RWPE2 (cell line): ENCODE data around the gene PTTG1.

Experiments used
- ATAC-seq: fragments of 200-7000 bp; cut with Tn5 transposase; 3 replicates; pipeline ENCODE4 v1.9.1; 2021; ENCODE audit warnings: low read depth
- DNase-seq: peaks from one replicate; pipeline ENCODE4 v3.0.0-alpha.2; 2020; ENCODE audit warnings: low spot score
- H3K27ac ChIP-seq: fragments of 450-650 bp; 2 replicates; pipeline ENCODE4 v1.5.1; 2017; ENCODE audit warnings: mild to moderate bottlenecking; ENCODE audit not compliant: poor library complexity, severe bottlenecking
- H3K27me3 ChIP-seq: fragments of 250-450 bp; sonication (Bioruptor Pico); 2 replicates; pipeline ENCODE4 v1.5.1; 2021; ENCODE audit warnings: mild to moderate bottlenecking, moderate library complexity; ENCODE audit not compliant: insufficient read depth, poor library complexity, severe bottlenecking
- H3K36me3 ChIP-seq: fragments of 250-450 bp; sonication (Bioruptor Pico); 2 replicates; pipeline ENCODE4 v1.5.1; 2020; ENCODE audit warnings: low read depth, mild to moderate bottlenecking, moderate library complexity
- H3K4me1 ChIP-seq: fragments of 250-450 bp; sonication (Bioruptor Pico); 2 replicates; pipeline ENCODE4 v1.5.1; 2021; ENCODE audit warnings: mild to moderate bottlenecking, moderate library complexity; ENCODE audit not compliant: insufficient read depth, poor library complexity, severe bottlenecking
- H3K4me3 ChIP-seq: fragments of 250-450 bp; sonication (Bioruptor Pico); 2 replicates; pipeline ENCODE4 v1.5.1; 2021; ENCODE audit warnings: mild to moderate bottlenecking, moderate library complexity; ENCODE audit not compliant: severe bottlenecking
- H3K9me3 ChIP-seq: fragments of 250-450 bp; sonication (Bioruptor Pico); 2 replicates; pipeline ENCODE4 v1.5.1; 2021; ENCODE audit warnings: mild to moderate bottlenecking, moderate library complexity; ENCODE audit not compliant: severe bottlenecking
- TF ChIP-seq, protein P1 (sequence below): fragments of 450-650 bp; IDR thresholded peaks from one replicate; pipeline ENCODE4 v1.5.1; 2017; ENCODE audit warnings: mild to moderate bottlenecking, moderate library complexity; ENCODE audit not compliant: poor library complexity, severe bottlenecking

PTTG1 gene

DNA sequence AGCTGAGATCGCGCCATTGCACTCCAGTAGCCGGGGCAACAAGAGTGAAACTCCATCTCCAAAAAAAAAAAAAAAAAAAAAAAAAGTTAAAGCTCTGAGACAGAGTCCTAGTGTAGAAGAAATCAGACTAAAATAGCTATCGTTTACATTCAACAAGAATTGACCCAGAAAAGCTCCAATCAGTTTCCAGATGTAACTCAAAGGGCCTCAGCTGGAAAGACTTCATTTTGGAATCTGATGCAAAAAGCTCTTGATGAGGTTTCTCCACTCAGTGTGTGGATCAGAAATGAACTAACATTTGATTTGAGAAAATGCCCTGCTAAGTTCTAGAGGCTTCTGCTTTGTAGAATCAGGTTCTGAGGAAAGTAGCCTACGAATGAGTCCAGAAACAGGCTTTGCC, 44.0 kb upstream of the PTTG1 start:
- ATAC-seq: no peak
- DNase-seq: no peak
- Histone ChIP-seq H3K4me1 (no peaks in the 10 kb centered on the region), H3K27ac (no peak overlapping the region), H3K9me3 (no peaks in the 10 kb centered on the region), H3K27me3 (peaks cover 19% of the 10 kb centered on the region), H3K36me3 (no peaks in the 10 kb centered on the region), H3K4me3 (no peak overlapping the region)
- TF ChIP-seq, protein P1, sequence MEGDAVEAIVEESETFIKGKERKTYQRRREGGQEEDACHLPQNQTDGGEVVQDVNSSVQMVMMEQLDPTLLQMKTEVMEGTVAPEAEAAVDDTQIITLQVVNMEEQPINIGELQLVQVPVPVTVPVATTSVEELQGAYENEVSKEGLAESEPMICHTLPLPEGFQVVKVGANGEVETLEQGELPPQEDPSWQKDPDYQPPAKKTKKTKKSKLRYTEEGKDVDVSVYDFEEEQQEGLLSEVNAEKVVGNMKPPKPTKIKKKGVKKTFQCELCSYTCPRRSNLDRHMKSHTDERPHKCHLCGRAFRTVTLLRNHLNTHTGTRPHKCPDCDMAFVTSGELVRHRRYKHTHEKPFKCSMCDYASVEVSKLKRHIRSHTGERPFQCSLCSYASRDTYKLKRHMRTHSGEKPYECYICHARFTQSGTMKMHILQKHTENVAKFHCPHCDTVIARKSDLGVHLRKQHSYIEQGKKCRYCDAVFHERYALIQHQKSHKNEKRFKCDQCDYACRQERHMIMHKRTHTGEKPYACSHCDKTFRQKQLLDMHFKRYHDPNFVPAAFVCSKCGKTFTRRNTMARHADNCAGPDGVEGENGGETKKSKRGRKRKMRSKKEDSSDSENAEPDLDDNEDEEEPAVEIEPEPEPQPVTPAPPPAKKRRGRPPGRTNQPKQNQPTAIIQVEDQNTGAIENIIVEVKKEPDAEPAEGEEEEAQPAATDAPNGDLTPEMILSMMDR: no peak

DNA sequence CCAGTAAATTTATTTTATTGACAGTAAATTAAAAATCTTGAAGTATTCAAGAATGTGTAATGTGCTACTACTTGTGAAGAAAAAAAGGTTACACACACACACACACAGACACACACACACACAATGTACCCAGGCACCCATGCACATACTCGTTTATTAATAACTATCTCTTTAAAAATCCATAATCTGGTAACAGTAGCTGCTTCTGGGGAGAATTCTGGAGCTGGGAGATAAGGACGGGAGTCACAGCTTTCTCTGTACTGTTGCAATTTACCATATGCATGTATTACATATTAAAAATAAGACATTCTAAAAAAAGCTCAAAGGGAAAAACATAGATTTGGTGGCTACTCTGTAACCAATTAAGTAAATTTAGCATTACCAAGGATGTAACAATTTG, 43.3 kb upstream of the PTTG1 start:
- no peak overlapping the region for H3K27ac ChIP-seq
- TF ChIP-seq, protein P1: no peak
- ATAC-seq (no peak), DNase-seq (no peak)
- no peaks in the 10 kb centered on the region for H3K4me1 ChIP-seq
- peaks cover 19% of the 10 kb centered on the region for H3K27me3 ChIP-seq
- H3K36me3 ChIP-seq: no peaks in the 10 kb centered on the region
- no peak overlapping the region for H3K4me3 ChIP-seq
- H3K9me3 ChIP-seq: no peaks in the 10 kb centered on the region

DNA sequence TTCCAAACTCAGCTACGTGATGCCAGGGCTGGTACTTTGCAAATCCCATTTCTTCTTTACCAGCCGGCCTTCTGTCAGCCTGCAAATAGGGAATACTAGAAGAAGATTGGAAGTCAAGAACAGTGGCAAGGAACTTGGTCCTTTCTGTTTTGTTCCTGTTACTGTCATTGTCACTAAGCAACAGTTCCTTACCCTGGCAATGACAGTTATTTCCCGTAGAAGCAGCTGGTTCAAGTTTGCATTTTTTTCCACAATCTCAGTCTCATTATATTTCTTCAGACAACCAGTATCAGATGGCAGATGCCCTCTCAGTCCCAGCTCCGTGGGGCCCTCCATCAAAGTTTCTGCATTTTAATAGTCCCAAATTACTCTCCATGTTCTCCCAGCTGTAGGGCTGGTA, 42.1 kb upstream of the PTTG1 start:
- Histone ChIP-seq H3K4me3 (no peak overlapping the region), H3K9me3 (no peaks in the 10 kb centered on the region), H3K27ac (no peak overlapping the region), H3K36me3 (no peaks in the 10 kb centered on the region), H3K27me3 (peaks cover 18% of the 10 kb centered on the region), H3K4me1 (no peaks in the 10 kb centered on the region)
- ATAC-seq (no peak), DNase-seq (no peak)
- TF ChIP-seq, protein P1: no peak

DNA sequence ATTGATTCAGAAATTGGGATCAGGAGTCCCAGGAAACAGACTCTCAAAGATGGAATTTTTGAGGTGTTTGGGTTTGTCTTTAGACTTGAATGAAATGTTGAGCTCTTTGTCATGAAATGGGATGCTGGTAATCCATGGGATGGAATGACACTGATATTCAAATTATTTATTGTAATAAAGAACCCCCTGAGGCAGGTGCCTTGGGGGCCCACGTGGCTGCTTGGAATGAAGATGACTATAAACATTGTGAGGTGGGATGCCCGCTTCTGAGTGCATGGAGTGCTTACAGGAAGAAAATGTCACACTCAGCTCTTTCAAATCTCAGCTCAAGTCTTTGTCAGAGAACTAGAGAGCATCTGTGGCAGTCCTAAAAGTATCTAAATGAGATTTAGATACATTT, 41.6 kb upstream of the PTTG1 start:
- Histone ChIP-seq H3K27me3 (peaks cover 13% of the 10 kb centered on the region), H3K36me3 (no peaks in the 10 kb centered on the region), H3K4me1 (no peaks in the 10 kb centered on the region), H3K27ac (no peak overlapping the region), H3K4me3 (no peak overlapping the region), H3K9me3 (no peaks in the 10 kb centered on the region)
- ATAC-seq (no peak), DNase-seq (no peak)
- TF ChIP-seq, protein P1: no peak

DNA sequence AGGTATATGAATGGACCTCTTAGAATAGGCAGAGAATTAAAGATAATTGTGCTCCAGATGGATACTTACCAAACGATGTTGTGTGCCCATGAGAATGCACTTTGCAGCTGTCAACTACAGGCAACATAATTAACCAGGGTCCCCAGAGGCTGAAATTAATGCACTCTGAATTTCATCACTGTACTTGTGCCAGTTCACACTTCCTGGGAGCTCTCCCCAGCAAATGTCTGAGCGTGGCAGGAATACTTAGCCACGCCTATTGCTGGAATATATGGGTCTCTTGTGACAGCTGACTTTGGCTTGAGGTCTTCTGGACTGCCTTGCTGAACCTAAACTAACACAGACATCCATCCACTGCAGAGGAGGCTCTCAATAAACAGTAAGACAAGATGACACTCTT, 39.3 kb upstream of the PTTG1 start:
- no peak for ATAC-seq

More for the DNA sequence above, 39.3 kb upstream of the PTTG1 start:
- TF ChIP-seq, protein P1: no peak
- DNase-seq: no peak
- H3K27ac ChIP-seq: no peak overlapping the region
- H3K36me3 ChIP-seq: no peaks in the 10 kb centered on the region
- no peaks in the 10 kb centered on the region for H3K4me1 ChIP-seq
- peaks cover 5% of the 10 kb centered on the region for H3K9me3 ChIP-seq
- no peaks in the 10 kb centered on the region for H3K27me3 ChIP-seq
- H3K4me3 ChIP-seq: no peak overlapping the region
